Spleen (tissue), 11 donors: ENCODE results near the gene MAP3K14. TPM values are rescaled to one million over a fixed set of nuclear protein-coding genes. Genes with fewer than 3 reads are reported as not detected.

Source experiments
- DNase-seq: peaks from one replicate; pipeline ENCODE4 v3.0.0-alpha.2; 2020
- H3K27ac ChIP-seq, 8 donors: fragments of 200-600 bp; sonication (generic) in 7 of 8; 1 replicate in 4 of 8; 2 replicates in 4 of 8; pipeline versions ENCODE4 v1.5.0 to v1.8.0; 2016 to 2021; ENCODE audit warnings: inconsistent platforms in 4 of 8, mild to moderate bottlenecking in 4 of 8, moderate library complexity in 1 of 8
- H3K27me3 ChIP-seq, 7 donors: fragments of 200-600 bp; sonication (generic) in 6 of 7; replicated peaks in 1 of 7; 1 replicate in 4 of 7; 2 replicates in 3 of 7; pipeline versions ENCODE4 v1.5.0 to v1.8.0; 2016 to 2021; ENCODE audit warnings: inconsistent platforms in 3 of 7, mild to moderate bottlenecking in 1 of 7
- H3K36me3 ChIP-seq, 6 donors: fragments of 200-600 bp; sonication (generic) in 5 of 6; 1 replicate in 4 of 6; 2 replicates in 2 of 6; pipeline versions ENCODE4 v1.5.0 to v1.8.0; 2016 to 2021; ENCODE audit warnings: inconsistent platforms in 2 of 6
- H3K4me1 ChIP-seq, 6 donors: fragments of 200-600 bp; sonication (generic) in 5 of 6; 1 replicate in 3 of 6; 2 replicates in 3 of 6; pipeline versions ENCODE4 v1.5.0 to v1.8.0; 2016 to 2021; ENCODE audit warnings: inconsistent platforms in 3 of 6
- H3K4me3 ChIP-seq, 8 donors: fragments of 200-600 bp; sonication (generic) in 7 of 8; 1 replicate in 4 of 8; 2 replicates in 4 of 8; pipeline versions ENCODE4 v1.5.0 to v1.8.0; 2016 to 2021; ENCODE audit warnings: inconsistent platforms in 4 of 8, mild to moderate bottlenecking in 4 of 8, moderate library complexity in 2 of 8
- H3K9me3 ChIP-seq, 8 donors: fragments of 200-600 bp; sonication (generic) in 7 of 8; 1 replicate in 4 of 8; 2 replicates in 4 of 8; pipeline versions ENCODE4 v1.5.0 to v1.8.0; 2016 to 2021; ENCODE audit warnings: inconsistent platforms in 4 of 8
- CTCF ChIP-seq, 11 experiments: fragments of 200-600 bp in 7 of 11; fragments of 450-650 bp in 4 of 11; sonication (generic) in 4 of 11; IDR thresholded peaks in 8 of 11; conservative IDR thresholded peaks in 3 of 11; 1 replicate in 7 of 11; 2 replicates in 4 of 11; pipeline versions ENCODE4 v1.4.0 to v1.8.0; 2016 to 2021; ENCODE audit warnings: antibody characterized with exemption in 11 of 11, inconsistent platforms in 4 of 11, mild to moderate bottlenecking in 1 of 11
- POLR2A ChIP-seq, 3 donors: fragments of 450-650 bp; IDR thresholded peaks; one replicate each; pipeline ENCODE4 v1.5.1; 2017; ENCODE audit warnings: antibody characterized with exemption in 3 of 3, mild to moderate bottlenecking in 1 of 3
- POLR2AphosphoS5 ChIP-seq, 3 donors: sonication (generic); formaldehyde crosslinking; IDR thresholded peaks; one replicate each; pipeline ENCODE4 v1.5.1; 2017; ENCODE audit warnings: antibody characterized with exemption in 3 of 3
- WGBS, 5 donors: extraction: QIAGEN DNeasy Blood & Tissue Kit in 3 of 5; methylation state at CpG; one replicate each; pipeline versions ENCODE4 v1.1.5 to v1.1.7; 2013 to 2018; 5-methylcytosine and 5-hydroxymethylcytosine counted together
- intact Hi-C: fragments of 100-400 bp; cut with DNase I; formaldehyde crosslinking; loops from one replicate; pipeline ENCODE4 v1.15.0; 2023; ENCODE audit warnings: low total_unique reads
- polyA plus RNA-seq, 3 donors: library from polyadenylated mRNA; stranded (reverse); fragments of 200-250 nt; gene quantifications; one replicate each; pipeline ENCODE4 v1.2.1, GENCODE V29; 2013
- total RNA-seq, 7 donors: library from RNA; depleted of rRNA in 3 of 7; stranded (reverse); fragments of >200 nt in 3 of 7; fragmentation: NEBNext Ultra II Directional in 4 of 7; extraction: Animal tissue kit (Norgen Biotek cat#: 25700) in 4 of 7; gene quantifications; one replicate each; pipeline versions ENCODE4 v1.1.0 to v1.2.1, GENCODE V29; 2016 to 2021
- donor health status: healthy with polysubstance abuse.
- donor health status: DM: no; HTN: no; CAD: no; lungs with moderate emphysema.
- donor health status: DM: no; HTN: no; CAD: no.
- donor health status: Bipolar disorder and iron deficiency.
- donor health status: healthy.
- donor health status: DM: no; HTN: no; CAD: no.
- donor health status: DM: yes; HTN: yes; CAD: no.

Gene MAP3K14
- total and polyA plus RNA-seq, 10 donors: 17.3 to 36.3 (median 28.0) TPM

GRCh38 chr17:45221081-45222013 lies 95.5 kb downstream of the MAP3K14 start, which contains the start of gene FMNL1:
Gene FMNL1 (plus strand): TSS chr17:45221885. CDS start chr17:45222125, 240 bp downstream.
- H3K27me3 ChIP-seq: peaks cover 0 to 17% (median 0%) of the 10 kb centered on the region in 7 donors
- TF ChIP-seq CTCF (IDR thresholded peaks at IDR 0.05 in 8 of 11, conservative IDR thresholded peaks at IDR 0.05 in 3 of 11) (peak in 2 of 11 experiments; percentile 15 to 45), POLR2A (IDR thresholded peaks at IDR 0.05) (no peak), POLR2AphosphoS5 (IDR thresholded peaks at IDR 0.05) (peak; percentile 79 to 89 (median 81))
- no peaks in the 10 kb centered on the region for H3K9me3 ChIP-seq
- peaks cover 0 to 9% (median 0%) of the 10 kb centered on the region in 6 donors for H3K36me3 ChIP-seq
- DNase-seq: peak; percentile 98
- 3 to 5% (median 3%) methylated on average over 46 to 98 of the region's 98 CpGs for WGBS, 5 donors
- H3K27ac ChIP-seq: peak within 1 kb of the TSS; percentile 93 to 99 (median 96)
- H3K4me1 ChIP-seq: peaks cover 23 to 71% (median 63%) of the 10 kb centered on the region in 6 donors
- H3K4me3 ChIP-seq: peak within 1 kb of the TSS; percentile 57 to 80 (median 68)
- intact Hi-C loops: no loop called here

GRCh38 chr17:45220079-45220478 lies 96.7 kb downstream of the MAP3K14 start:
- intact Hi-C loops: no loop called here
- peak; percentile 64 for DNase-seq
- Histone ChIP-seq H3K36me3 (peaks cover 0 to 22% (median 0%) of the 10 kb centered on the region in 6 donors), H3K4me3 (peak overlapping the region in 2 of 8 donors; percentile 63 to 80), H3K27ac (peak overlapping the region in 3 of 8 donors; percentile 96 to 99 (median 97)), H3K9me3 (no peaks in the 10 kb centered on the region), H3K4me1 (peaks cover 20 to 58% (median 51%) of the 10 kb centered on the region in 6 donors), H3K27me3 (peaks cover 0 to 17% (median 0%) of the 10 kb centered on the region in 7 donors)
- 69 to 85% (median 84%) methylated on average over 3 of the region's 3 CpGs for WGBS, 5 donors
- TF ChIP-seq POLR2A (IDR thresholded peaks at IDR 0.05): no peak
- no peak for TF ChIP-seq POLR2AphosphoS5 (IDR thresholded peaks at IDR 0.05)
- no peak for TF ChIP-seq CTCF (IDR thresholded peaks at IDR 0.05 in 8 of 11, conservative IDR thresholded peaks at IDR 0.05 in 3 of 11)

GRCh38 chr17:45218895-45219661 lies 97.7 kb downstream of the MAP3K14 start:
- Histone ChIP-seq H3K36me3 (peaks cover 0 to 24% (median 0%) of the 10 kb centered on the region in 6 donors), H3K27me3 (peaks cover 0 to 17% (median 0%) of the 10 kb centered on the region in 7 donors), H3K4me1 (peaks cover 12 to 48% (median 41%) of the 10 kb centered on the region in 6 donors), H3K4me3 (no peak overlapping the region), H3K27ac (peak overlapping the region in 2 of 8 donors; percentile 58 to 99), H3K9me3 (no peaks in the 10 kb centered on the region)
- TF ChIP-seq POLR2A (IDR thresholded peaks at IDR 0.05): no peak
- TF ChIP-seq POLR2AphosphoS5 (IDR thresholded peaks at IDR 0.05): peak in 2 of 3 donors; percentile 9 to 74
- peak; percentile 92 to 99 (median 98) for TF ChIP-seq CTCF (IDR thresholded peaks at IDR 0.05 in 8 of 11, conservative IDR thresholded peaks at IDR 0.05 in 3 of 11)
- intact Hi-C loops: loop anchor here (5.0 kb wide), 2 partner anchors 58 to 168 kb away; no protein-coding TSS in a partner anchor
- WGBS, 5 donors: 11 to 23% (median 14%) methylated on average over 12 of the region's 12 CpGs
- DNase-seq: peak; percentile 94

Other genes with a start within 250 kb of the MAP3K14 start
- gene PLCD3, start 184.5 kb downstream of the MAP3K14 start, total RNA-seq: 1 to 10 TPM; 2.8 to 9.9 (median 7.1) TPM
- gene PLCD3, start 184.5 kb downstream of the MAP3K14 start, polyA plus RNA-seq: 1 to 10 TPM; 1.5 to 3.5 (median 3.4) TPM
- 10 to 100 TPM; 14.1 to 24.6 (median 20.2) TPM for gene ACBD4, start 181.3 kb downstream of the MAP3K14 start, total RNA-seq
- gene ACBD4, start 181.3 kb downstream of the MAP3K14 start, polyA plus RNA-seq: 10 to 100 TPM; 22.8 to 32.8 (median 31.8) TPM
- gene HEXIM1, start 168.5 kb downstream of the MAP3K14 start, total RNA-seq: 10 to 100 TPM; 23.4 to 43.1 (median 27.8) TPM
- gene HEXIM1, start 168.5 kb downstream of the MAP3K14 start, polyA plus RNA-seq: 10 to 100 TPM; 12.9 to 26.7 (median 15.1) TPM
- gene HEXIM2, start 155.1 kb downstream of the MAP3K14 start, total RNA-seq: 1 to 10 TPM; 4.0 to 9.4 (median 6.1) TPM
- 10 to 100 TPM in 1 of 3 donors, 1 to 10 TPM in 2; 8.7 to 10.4 (median 9.9) TPM for gene HEXIM2, start 155.1 kb downstream of the MAP3K14 start, polyA plus RNA-seq
- 100 to 1,000 TPM; 113 to 281 (median 190) TPM for gene FMNL1, start 95.1 kb downstream of the MAP3K14 start, total RNA-seq
- gene FMNL1, start 95.1 kb downstream of the MAP3K14 start, polyA plus RNA-seq: 10 to 100 TPM; 40.8 to 71.8 (median 62.8) TPM
- gene SPATA32, start 54.9 kb downstream of the MAP3K14 start, total RNA-seq: under 1 TPM in 1 of 7 donors, not detected in 6; 0.17 TPM
- gene SPATA32, start 54.9 kb downstream of the MAP3K14 start, polyA plus RNA-seq: under 1 TPM in 2 of 3 donors, not detected in 1; 0.08 to 0.09 TPM
- gene ARHGAP27, start 115.8 kb upstream of the MAP3K14 start, total RNA-seq: 100 to 1,000 TPM in 6 of 7 donors, 10 to 100 TPM in 1; 97.8 to 151 (median 129) TPM
- 100 to 1,000 TPM in 1 of 3 donors, 10 to 100 TPM in 2; 43.6 to 103 (median 73.1) TPM for gene ARHGAP27, start 115.8 kb upstream of the MAP3K14 start, polyA plus RNA-seq
- gene PLEKHM1, start 173.7 kb upstream of the MAP3K14 start, total RNA-seq: 100 to 1,000 TPM in 3 of 7 donors, 10 to 100 TPM in 4; 66.1 to 121 (median 84.9) TPM
- gene PLEKHM1, start 173.7 kb upstream of the MAP3K14 start, polyA plus RNA-seq: 10 to 100 TPM in 2 of 3 donors, 1 to 10 TPM in 1; 7.4 to 19.3 (median 12.4) TPM